Measurements from ENCODE around the gene FAM149B1.
"Not testable (repeated sequence)": the region's sequence is repeated elsewhere in the genome, so short reads cannot be mapped to it uniquely, and the experiment has no call there.

The FAM149B1 gene

DNA sequence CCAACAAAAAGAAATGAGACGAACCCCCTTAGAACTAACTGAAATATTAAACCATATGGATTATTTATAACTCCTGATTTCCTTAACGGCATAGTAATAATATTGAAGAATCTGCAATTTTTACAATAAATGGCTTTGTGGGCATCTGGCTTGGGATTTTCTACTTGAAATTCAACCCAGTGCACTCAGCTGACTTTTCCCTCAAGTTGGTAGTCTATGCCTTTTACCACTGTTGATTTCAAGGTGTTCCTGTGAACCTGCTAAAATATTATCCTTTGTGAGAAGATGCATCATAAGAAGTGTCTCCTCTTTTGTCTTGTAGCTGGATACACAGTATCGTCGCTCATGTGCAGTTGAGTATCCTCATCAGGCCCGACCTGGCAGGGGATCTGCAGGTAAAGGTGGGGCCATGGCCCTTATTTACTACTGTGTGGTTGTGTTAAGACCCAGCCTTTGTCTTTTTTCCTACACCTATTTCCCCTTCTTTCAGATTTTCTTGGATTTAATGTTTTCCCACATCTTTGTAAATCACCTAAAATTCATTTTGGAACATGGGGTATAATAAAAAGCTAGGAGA, 71.2 kb downstream of the FAM149B1 start:
- DNase-seq = no peak

DNA sequence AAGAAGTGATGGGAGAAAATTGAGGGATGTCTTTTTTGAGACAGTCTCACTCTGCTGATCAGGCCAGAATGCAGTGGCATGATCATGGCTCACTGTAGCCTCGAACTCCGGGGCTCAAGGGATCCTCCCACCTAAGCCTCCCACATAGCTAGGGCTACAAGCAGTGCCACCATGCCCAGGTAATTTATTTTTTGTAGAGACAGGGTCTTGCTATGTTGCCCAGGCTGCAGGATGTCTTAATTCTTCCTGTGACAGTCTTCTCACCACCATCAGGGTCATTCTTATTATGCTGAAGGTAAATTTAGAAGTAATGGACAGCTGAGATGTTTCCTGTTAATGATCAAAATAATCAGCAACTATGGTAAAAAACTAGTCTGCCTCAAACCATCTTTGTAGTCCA, 72.0 kb downstream of the FAM149B1 start:
- no peak for DNase-seq

DNA sequence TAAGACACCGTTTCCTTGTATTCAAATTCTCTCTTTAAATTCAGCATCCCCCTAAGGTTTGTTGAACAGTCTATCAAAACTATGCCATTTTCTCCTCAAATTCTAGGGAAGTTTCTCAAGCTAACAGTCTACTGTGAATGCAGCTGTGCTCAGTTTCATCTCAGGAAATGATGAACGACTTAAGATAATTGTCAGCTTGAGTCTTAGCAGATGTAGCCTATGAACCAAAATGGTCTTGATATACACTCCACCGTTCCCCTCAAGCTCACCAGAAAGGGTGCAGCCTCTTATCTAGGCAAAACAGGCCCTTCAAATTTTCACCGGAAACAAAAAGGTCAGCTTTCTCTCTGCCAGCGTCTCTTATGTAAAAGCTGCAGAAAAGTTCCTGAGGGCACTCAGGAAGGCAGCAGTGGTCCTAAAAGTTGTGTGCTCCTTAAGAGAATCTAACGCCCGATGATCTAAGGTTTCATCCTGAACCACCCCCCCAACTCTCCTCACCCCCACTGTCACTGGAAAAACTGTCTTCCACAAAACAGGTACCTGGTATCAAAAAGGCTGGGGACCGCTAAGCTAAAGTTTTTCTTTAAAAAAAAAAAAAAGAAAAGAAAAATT, 77.1 kb downstream of the FAM149B1 start:
- no peak for DNase-seq

DNA sequence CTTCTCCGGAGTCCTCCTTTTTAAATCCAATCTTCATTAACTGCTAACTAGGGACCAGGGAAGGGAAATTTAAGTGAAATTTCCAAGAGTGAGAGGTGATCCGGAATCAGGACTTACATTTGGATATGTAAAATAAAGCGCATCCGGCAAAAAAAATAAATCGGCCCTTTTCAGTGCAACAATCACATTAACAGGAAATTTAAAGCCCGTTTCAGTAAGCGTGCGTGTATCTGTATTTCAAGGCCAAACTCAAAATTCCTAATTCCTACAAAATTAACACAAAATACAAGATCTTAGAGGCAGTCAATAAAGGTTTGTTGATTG, 78.4 kb downstream of the FAM149B1 start:
- DNase-seq = no peak

DNA sequence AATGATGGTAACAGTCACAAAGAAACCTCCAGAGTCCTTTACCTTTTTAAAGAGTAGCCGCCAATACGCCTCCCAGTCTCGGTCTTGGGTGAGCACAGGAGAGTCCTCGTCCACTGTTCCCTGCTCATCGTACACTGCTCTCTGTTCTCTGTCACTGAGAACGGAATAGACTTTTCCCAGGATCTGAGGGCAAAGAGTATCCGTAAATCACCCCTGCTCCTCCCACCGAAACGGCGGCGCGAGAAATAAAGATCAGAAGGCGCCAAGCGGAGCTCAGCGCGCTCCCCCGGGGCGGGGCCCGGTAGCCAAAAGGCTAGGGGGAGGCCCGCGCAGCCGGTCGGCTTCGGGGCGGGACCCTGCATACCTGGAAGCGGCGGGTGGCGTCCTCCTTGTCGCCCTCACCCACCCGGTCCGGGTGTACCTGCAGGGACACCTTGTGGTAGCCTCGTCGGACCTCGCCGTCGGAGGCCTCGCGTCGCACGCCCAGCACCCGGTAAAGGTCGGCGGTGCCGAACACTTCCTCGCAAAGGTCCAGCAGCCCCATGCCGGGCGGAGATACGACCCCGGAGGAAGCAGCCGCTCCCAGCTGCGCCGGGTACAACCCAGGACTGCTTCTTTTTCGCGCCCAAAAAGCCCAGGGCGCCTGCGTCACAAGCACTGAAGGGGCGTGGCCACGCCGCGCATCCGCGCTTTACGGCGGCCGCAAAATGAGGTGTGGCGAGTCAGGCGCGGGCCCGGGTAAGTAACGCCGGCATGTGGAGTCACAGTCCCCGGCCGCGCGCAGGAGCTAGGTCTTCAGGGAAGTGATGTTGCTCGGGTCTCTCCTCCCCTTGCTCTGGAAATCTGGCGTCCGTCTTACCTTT, 79.0 kb downstream of the FAM149B1 start, which contains the start of gene DNAJC9:
TSS of gene DNAJC9 (minus strand) at position 610 of the 863 bp plus-strand sequence. CDS start at position 544, 66 bp downstream.
- DNase-seq = peak; percentile 91

DNA sequence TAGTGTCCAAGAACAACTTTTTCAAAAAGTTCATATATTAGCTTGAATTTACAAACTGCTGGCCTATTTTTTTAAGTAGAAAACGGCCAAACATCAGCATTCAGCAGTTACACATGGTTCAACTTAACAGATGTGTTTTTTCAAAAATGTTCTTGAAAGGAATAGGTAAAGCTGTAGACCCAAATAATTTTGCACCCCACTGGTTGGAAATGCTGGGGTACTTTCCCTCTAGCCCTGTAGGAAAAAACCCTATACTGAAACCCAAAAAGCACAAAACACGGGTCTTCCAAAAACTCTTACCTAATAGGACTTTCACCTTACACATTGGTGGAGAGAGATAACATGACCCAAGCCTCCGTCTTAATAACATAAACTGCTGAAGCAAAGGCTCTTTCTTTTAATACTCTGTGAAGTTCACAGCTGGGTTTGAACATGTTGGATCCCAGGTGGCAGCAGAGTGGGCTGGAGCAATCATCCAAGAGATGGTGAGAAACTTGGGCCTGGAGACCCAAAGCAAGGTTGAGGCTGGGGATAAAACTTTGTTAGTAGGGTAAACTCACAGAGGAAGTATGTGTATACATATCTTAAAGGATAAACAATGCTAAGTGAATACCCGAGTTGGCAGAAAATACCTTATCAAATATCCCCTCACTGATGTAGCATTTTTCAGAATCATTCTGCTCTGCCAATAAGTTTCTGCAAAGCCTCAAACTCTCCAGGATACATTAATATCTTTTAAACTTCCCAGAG, 79.8 kb downstream of the FAM149B1 start:
- no peak for DNase-seq

DNA sequence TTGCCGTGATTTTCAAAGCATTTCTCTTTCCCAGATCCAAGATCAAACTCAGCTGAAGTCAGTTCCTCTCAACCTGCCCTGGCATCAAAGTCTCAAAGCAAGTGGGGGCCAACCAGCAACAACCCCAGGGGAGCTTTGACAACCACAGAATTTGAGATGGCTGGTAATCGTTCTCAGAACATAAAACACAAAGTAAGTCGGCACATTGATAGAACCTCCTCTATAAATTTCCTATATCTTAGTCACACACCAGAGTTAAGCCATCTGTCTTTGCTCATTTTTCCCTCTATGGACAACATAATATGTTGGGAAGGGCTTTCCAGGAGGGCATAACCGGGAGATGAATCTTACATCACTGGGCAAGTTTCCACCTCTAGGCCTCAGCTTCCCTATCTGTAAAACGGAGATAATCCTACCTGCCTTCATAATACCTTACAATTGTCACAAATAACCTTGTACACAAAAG, 80.4 kb downstream of the FAM149B1 start:
- DNase-seq = no peak

DNA sequence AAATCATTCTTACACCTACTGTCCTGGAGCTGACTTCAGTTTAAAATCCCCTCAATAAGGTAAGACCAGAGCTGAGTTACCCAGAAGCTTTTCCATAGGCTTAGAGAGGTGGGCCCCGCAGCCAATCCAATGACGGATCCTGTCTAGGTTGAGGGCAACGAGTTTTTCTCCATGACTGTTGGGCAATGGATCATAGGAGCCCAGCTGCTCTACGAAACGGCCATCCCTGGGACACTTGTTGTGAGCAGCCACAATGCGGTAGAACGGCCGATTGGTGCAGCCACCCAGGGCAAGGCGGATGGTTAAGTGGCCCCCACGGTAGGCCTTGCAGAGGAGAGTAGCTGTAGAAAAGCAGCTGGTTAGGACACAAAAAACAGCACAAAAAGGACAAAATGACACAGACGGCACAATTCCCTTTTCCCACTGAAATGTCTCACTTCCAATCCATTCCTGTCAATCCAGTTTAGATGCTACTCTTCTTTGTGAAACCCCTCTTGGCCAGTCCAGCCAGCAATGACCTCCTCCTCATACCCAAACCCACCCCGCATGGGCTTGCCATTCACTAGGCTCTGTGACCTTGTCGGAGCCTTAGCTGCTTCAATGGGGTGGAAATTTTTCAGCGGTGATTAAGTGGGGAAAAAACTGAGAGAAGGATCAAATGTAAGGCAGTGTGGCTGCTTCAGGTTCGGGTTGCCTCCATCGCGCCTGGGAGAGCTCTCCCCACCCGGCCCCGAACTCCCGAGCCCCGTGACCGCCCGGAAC, 83.9 kb downstream of the FAM149B1 start:
- no peak for DNase-seq

DNA sequence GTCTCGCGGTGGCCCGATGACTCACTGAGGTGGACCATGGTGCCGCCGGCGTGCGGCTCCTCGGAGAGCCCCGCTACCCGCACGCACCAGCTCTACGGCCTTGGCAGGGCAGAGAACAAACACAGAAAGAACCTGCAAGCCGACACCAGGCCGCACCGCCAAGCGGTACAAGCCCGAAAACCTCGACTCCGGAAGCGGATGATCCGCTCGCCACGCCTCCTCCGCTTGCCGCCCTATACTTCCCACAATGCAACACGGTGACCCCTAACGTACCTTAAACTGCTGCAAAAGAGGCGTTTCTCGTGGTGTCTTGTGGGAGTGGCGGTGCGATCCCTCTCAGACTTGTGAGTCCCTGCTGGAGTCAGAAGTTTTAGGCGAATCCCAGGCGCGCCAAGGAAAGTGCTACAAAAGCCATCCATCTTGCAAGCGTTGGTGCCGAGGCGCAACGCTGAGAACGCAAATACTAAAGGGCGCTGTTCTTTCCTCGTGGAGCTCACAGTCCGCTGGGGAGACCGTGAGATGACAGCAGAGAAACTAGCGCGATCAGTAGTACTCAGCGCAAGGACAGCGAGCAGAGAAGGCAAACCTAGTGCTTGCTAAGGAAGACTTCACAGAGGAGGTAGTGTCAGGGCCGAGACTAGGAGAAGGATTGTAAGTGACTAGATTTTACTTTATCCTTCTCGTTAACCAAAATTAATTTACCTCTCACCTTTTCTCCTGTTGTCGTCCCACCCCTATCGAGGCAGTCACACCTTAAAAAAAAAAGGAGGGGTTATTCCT, 84.7 kb downstream of the FAM149B1 start, which contains the start of gene MRPS16:
TSS of gene MRPS16 (minus strand) at position 200 of the 780 bp plus-strand sequence. CDS start at position 38, 162 bp downstream.
- peak; percentile 82 for DNase-seq

DNA sequence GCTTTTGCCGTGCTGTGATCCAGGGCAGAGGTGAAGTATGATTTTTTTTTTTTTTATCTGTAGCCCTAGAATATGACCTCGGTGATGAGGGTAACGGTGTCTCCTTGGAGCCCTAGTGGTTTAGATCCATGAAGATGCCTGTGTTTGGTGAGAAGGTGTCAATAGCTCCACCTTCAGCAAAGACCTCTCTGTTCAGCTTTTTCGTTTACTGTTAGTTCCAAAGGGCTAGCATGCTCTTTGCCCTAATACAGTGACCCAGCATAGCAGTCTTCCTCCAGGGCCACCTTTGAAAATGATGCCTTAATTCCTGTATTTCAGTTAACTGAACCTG, 85.3 kb downstream of the FAM149B1 start:
- no peak for DNase-seq

DNA sequence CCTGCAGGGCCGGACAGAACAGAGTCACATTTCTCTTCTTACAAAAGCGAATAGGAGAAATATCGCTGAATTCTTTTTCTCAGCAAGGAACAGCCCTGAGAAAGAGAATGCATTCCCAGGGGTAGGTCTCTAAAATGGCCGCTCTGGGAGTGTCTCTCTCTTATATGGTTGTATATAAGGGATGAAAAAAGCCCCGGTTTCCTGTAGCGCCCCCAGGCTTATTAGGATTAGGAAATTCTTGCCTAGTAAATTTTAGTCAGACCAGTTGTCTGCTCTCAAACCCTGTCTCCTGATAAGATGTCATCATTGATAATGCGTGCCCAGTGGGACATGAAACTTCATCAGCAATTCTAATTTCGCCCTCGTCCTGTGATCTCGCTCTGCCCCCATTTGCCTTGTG, 90.7 kb downstream of the FAM149B1 start:
- DNase-seq = not testable (repeated sequence)

DNA sequence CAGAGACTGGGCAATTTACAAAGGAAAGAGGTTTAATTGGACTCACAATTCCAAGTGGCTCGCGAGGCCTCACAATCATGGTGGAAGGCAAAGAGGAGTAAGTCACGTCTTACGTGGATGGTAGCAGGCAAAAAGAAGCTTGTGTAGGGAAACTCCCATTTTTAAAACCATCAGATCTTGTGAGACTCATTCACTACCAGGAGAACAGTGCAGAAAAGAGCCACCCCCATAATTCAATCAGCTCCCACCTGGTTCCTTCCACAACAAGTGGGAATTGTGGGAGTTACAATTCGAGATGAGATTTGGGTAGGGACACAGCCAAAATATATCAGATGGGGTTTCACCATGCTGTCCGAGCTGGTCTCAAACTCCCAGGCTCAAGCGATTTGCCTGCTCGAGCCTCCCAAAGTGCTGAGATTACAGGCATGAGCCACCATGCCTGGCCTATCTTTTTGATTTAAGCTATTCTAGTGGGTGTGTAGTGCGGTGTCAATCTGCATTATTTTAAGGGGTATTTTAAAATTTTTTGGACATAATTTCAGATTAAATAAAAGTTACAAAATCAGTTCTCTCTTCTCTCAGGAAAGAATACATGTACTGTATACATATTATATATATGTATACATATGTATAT, 93.6 kb downstream of the FAM149B1 start:
- no peak for DNase-seq

DNA sequence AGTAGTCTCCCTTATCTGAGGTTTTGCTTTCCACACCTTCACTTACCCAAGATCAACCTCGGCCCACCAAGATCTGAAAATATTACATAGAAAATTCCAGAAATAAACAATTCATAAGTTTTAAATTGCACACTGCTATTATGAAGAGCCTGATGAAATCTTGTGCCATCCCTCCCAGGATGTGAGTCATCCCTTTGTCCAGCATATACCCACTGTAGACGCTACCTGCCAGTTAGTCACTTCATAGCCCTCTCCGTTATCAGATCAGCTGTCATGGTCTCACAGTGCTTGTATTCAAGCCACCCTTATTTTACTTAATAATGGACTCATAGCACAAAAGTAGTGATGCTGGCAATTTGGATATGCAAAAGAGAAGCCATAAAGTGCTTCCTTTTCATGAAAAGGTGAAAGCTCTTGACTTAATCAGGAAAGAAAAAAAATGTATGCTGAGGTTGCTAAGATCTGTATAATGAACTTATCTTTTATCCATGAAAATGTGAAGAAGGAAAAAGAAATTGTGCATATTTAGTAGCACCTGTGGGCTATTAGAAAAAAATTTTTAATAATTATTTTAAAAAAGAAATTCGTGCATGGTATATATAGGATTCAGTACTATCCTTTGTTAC, 94.3 kb downstream of the FAM149B1 start:
- no peak for DNase-seq

DNA sequence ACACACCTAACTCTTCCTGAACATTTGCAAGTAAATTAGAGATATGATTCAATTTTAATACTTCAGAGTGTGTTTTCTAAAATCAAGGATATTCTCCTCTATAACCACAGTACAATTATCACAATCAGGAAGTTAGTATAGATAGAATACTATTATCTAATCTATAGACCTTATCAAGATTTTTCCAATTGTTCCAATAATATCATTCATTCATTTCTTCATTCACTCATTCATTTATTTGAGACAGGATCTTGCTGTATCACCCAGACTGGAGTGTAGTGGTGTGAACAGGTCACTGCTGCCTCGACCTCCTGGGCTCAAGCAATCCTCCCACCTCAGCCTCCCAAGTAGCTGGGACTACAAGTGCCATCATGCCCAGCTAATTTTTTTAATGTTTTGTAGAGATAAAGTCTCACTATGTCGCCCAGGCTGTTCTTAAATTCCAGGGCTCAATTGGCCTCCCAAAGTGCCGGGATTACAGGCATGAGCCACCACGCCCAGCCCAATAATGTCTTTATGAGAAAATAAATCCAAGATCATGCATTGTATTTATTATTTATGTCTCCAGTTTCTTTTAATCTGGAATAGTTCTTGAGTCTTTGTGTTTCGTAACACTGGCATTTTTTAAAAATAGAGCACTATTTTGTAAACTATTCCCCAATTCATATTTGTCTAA, 95.1 kb downstream of the FAM149B1 start:
- DNase-seq = no peak

DNA sequence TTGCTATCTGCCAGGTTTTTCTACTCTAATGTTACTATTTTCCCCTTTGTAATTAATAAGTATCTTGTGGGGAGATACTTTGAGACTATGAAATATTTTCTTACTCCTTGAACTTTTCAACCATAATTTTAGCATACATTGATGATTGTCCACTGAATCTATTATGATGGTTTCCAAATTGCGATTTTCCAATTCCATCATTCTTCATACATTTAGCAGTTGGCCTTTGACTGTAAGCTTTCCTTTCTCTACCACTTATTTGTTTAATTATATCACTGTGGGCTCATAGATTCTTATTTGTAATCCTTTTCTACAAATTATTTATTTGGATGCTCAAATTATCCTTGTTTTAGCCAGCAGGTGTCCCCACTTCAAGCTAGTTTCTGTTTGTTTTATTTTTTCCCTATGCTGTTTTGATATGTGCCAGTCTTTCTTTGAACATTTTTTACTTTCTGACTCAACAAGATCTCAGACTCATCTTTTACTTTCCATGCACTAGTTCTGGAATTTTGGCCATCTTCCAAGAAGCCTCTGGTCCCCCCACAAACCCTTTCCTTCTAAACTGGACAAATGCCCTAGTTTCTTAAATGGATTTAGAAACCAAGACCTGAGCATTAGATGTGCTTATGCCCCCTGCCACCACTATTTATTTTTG, 95.9 kb downstream of the FAM149B1 start:
- no peak for DNase-seq

DNA sequence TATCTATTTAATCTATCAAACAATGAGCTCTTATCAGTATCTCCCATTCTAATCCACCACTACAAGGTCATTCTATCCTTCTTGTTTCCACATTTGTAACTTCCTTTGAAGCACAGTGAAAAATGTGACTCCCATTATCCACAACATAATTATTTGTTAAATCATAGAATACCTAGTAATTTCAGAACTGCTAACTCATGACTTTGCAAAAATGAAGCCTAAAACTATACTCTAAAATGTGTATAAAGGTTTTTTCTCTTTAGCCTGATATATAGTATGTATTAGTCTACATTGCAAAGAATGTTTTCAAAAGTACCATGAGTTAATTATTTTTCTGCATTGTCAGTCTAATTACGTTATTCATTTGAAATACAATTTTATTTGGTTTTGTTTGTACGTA, 96.5 kb downstream of the FAM149B1 start:
- DNase-seq = no peak

DNA sequence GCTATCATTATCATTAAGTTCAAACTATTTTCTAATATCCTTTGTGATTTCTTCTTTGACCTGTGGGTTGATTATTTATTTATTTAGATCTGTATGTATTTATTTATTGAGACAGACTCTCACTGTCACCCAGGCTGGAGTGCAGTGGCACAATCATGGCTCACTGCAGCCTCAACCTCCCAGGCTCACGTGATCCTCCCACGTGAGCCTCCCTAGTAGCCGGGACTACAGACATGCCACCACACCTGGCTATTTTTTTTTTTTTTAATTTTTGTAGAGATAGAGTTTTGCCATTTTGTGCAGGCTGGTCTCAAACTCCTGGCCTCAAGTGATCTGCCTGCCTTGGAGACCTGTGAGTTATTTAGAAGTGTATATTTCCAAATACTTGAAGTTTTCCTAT, 113.2 kb downstream of the FAM149B1 start:
- DNase-seq = no peak

DNA sequence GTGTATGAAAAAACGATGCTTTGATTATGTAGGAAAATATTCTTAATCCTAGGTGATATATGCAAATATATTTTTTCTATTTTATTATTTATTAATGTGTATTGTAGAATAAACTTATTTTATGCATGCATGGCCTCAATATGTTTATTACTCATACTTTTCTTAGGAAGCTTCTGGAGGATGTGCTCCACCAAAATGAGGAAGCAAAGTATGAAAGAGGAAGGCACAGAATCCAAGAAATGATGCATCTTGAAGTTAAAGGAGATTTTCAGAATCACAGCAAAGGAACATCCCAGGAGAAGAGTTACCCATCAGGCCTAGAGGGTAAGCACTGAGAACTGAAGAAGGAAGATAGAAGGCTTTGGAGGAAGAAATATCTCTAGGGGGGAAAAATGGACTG, 119.5 kb downstream of the FAM149B1 start:
- no peak for DNase-seq

DNA sequence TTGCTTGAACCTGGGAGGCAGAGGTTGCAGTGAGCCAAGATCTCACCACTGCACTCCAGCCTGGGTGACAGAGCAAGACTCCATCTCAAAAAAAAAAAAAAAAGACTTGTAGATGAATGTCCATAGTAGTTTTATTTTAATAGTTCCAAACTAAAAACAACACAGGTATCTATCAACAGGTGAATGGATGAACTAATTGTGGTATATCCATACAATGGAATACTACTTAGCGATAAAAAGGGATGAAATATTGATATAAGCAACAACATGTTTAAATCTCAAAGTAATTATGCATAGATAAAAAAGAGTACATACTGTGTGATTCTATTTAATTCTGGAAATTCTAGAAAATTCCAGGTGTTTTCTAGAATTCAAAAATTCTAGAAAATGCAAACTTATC, 122.0 kb downstream of the FAM149B1 start:
- no peak for DNase-seq

All from activated gamma-delta T cell (primary cell).